Suprapubic skin (tissue), 4 donors: ENCODE results near the gene SVIP.

Source experiments
- EP300 ChIP-seq: sonication (generic); formaldehyde crosslinking; IDR thresholded peaks from one replicate; pipeline ENCODE4 v1.6.1; 2017; ENCODE audit warnings: antibody characterized with exemption
- POLR2AphosphoS5 ChIP-seq, 3 donors: sonication (generic); formaldehyde crosslinking; IDR thresholded peaks; one replicate each; pipeline ENCODE4 v1.6.1; 2017; ENCODE audit warnings: antibody characterized with exemption in 3 of 3
- TF ChIP-seq, protein P1 (sequence below), 2 donors: fragments of 200-600 bp in 1 of 2; fragments of 450-650 bp in 1 of 2; sonication (generic) in 1 of 2; IDR thresholded peaks; one replicate each; pipeline ENCODE4 v1.5.1; 2016 to 2019; ENCODE audit warnings: antibody characterized with exemption in 2 of 2, mild to moderate bottlenecking in 1 of 2, moderate library complexity in 1 of 2

- TF ChIP-seq, protein P1, sequence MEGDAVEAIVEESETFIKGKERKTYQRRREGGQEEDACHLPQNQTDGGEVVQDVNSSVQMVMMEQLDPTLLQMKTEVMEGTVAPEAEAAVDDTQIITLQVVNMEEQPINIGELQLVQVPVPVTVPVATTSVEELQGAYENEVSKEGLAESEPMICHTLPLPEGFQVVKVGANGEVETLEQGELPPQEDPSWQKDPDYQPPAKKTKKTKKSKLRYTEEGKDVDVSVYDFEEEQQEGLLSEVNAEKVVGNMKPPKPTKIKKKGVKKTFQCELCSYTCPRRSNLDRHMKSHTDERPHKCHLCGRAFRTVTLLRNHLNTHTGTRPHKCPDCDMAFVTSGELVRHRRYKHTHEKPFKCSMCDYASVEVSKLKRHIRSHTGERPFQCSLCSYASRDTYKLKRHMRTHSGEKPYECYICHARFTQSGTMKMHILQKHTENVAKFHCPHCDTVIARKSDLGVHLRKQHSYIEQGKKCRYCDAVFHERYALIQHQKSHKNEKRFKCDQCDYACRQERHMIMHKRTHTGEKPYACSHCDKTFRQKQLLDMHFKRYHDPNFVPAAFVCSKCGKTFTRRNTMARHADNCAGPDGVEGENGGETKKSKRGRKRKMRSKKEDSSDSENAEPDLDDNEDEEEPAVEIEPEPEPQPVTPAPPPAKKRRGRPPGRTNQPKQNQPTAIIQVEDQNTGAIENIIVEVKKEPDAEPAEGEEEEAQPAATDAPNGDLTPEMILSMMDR (IDR thresholded peaks at IDR 0.05) = peak; percentile 30 to 45
- TF ChIP-seq POLR2AphosphoS5 (IDR thresholded peaks at IDR 0.05) (no peak), EP300 (no peak)
These were observed 46.4 kb upstream of the SVIP start for GRCh38 chr11:22875869-22876473.
